GM20000 (cell line): ENCODE measurements around the gene XIAP.

Experiments used
- DNase-seq: peaks from one replicate; pipeline ENCODE4 v3.0.0; 2012; ENCODE audit warnings: low spot score
- CTCF ChIP-seq: IDR thresholded peaks from 2 replicates; pipeline ENCODE4 v1.5.1; 2012; ENCODE audit warnings: mild to moderate bottlenecking, control low read depth; ENCODE audit errors: extremely low read depth, missing control alignments

The XIAP gene

GRCh38 chrX:123906557-123907316 is 46.9 kb downstream of the XIAP start:
- TF ChIP-seq CTCF, result no peak
- DNase-seq, result no peak

- no peak for TF ChIP-seq CTCF
- DNase-seq, result no peak
Measured at GRCh38 chrX:123909523-123909922, 49.7 kb downstream of the XIAP start.

GRCh38 chrX:123917069-123917468 is 57.2 kb downstream of the XIAP start:
- TF ChIP-seq CTCF, result no peak
- no peak for DNase-seq

GRCh38 chrX:123918106-123918721 is 58.4 kb downstream of the XIAP start:
- TF ChIP-seq CTCF, result no peak
- DNase-seq, result no peak

GRCh38 chrX:123920105-123920785 is 60.4 kb downstream of the XIAP start:
- no peak for TF ChIP-seq CTCF
- DNase-seq, result no peak

- TF ChIP-seq CTCF, result no peak
- no peak for DNase-seq
Measured at GRCh38 chrX:123923211-123923610, 63.4 kb downstream of the XIAP start.

- no peak for TF ChIP-seq CTCF
- DNase-seq, result no peak
Measured at GRCh38 chrX:123924186-123924585, 64.3 kb downstream of the XIAP start.
